OCI-LY7 (cell line): ENCODE results near the gene GLP1R.

Experiments
- EZH2phosphoT487 ChIP-seq: fragments of 200-600 bp; sonication (generic); IDR thresholded peaks from 2 replicates; pipeline ENCODE4 v1.6.1; 2018; ENCODE audit warnings: low read depth, borderline replicate concordance, mild to moderate bottlenecking, mixed run types, antibody characterized with exemption, low read length, moderate library complexity, mixed read lengths
- TF ChIP-seq, protein P1 (sequence below): fragments of 200-600 bp; sonication (generic); conservative IDR thresholded peaks from 2 replicates; pipeline ENCODE4 v1.5.1; 2014; ENCODE audit warnings: mild to moderate bottlenecking, antibody characterized with exemption, low read length, moderate library complexity, mixed read lengths

DNA sequence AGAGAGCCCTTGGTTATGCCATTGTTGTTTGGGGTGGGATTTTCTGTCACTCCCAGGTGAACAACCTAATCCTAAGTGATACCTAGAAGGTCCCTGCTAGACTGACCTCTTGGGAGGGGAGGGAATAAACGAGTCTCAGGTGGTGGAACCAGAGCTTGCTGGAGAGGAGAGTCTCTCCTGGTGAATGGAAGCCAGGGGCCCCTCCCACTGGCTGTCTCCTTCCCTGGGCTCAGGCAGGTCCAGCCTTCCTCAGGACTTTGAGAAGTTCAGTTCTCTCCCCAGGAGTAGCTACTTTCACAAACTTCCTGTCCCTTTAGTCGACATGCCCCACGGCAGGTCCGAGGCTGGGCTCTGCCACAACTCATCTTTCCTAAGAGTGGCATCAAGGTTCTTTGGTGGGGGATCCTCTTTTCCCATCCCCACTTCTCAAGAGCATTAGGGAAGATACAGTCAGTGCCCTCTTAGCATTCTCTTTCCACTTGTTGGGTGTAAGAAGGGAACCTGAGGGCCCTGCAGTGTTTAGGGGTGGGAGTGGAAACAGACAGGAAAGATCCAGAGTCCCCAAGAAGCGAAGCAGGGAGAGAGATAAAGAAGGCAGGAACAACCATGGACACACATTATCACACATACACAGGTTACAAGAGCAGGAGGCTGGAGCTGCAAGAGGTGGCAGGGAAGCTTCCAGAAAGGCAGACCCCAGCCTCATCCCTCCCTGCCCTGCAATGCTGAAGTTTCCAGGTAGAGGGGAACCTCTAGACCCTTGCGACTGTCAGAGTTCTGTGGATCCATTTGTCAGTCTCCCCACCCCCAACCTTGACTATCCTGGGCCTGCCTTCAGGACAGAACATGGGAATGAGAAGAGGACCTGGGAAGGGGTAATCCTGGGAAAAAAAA is 900 bp upstream of the GLP1R start:
- TF ChIP-seq, protein P1, sequence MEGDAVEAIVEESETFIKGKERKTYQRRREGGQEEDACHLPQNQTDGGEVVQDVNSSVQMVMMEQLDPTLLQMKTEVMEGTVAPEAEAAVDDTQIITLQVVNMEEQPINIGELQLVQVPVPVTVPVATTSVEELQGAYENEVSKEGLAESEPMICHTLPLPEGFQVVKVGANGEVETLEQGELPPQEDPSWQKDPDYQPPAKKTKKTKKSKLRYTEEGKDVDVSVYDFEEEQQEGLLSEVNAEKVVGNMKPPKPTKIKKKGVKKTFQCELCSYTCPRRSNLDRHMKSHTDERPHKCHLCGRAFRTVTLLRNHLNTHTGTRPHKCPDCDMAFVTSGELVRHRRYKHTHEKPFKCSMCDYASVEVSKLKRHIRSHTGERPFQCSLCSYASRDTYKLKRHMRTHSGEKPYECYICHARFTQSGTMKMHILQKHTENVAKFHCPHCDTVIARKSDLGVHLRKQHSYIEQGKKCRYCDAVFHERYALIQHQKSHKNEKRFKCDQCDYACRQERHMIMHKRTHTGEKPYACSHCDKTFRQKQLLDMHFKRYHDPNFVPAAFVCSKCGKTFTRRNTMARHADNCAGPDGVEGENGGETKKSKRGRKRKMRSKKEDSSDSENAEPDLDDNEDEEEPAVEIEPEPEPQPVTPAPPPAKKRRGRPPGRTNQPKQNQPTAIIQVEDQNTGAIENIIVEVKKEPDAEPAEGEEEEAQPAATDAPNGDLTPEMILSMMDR: no peak
- no peak for TF ChIP-seq EZH2phosphoT487
